Measurements from ENCODE around the gene MYPN.
"Not testable (repeated sequence)": the region's sequence is repeated elsewhere in the genome, so short reads cannot be mapped to it uniquely, and the experiment has no call there.

The MYPN gene

GRCh38 chr10:68135362-68135761, 26.1 kb downstream of the MYPN start:
- DNase-seq, result no peak

- DNase-seq, result no peak
Observed at GRCh38 chr10:68135922-68136792, 26.9 kb downstream of the MYPN start.

GRCh38 chr10:68137171-68137570, 27.9 kb downstream of the MYPN start:
- no peak for DNase-seq

- DNase-seq, result peak in 1 of 5 experiments; percentile 60
Observed at GRCh38 chr10:68138526-68138925, 29.2 kb downstream of the MYPN start.

- DNase-seq, result no peak
Observed at GRCh38 chr10:68139448-68140272, 30.4 kb downstream of the MYPN start.

- no peak for DNase-seq
Observed at GRCh38 chr10:68142761-68143160, 33.5 kb downstream of the MYPN start.

- DNase-seq, result no peak
Observed at GRCh38 chr10:68144709-68145108, 35.4 kb downstream of the MYPN start.

GRCh38 chr10:68145705-68146104, 36.4 kb downstream of the MYPN start:
- no peak for DNase-seq

GRCh38 chr10:68146133-68146532, 36.8 kb downstream of the MYPN start:
- no peak for DNase-seq

- DNase-seq, result peak in 1 of 5 experiments; percentile 42
Observed at GRCh38 chr10:68151453-68151852, 42.2 kb downstream of the MYPN start.

GRCh38 chr10:68153473-68154210, 44.4 kb downstream of the MYPN start:
- no peak for DNase-seq

- no peak for DNase-seq
Observed at GRCh38 chr10:68154211-68154497, 44.9 kb downstream of the MYPN start.

GRCh38 chr10:68155615-68156210, 46.4 kb downstream of the MYPN start:
- DNase-seq, result no peak

GRCh38 chr10:68156373-68157185, 47.3 kb downstream of the MYPN start:
- DNase-seq, result peak in 4 of 5 experiments; percentile 16 to 69 (median 38)

GRCh38 chr10:68157522-68157921, 48.2 kb downstream of the MYPN start:
- DNase-seq, result not testable (repeated sequence)

- no peak for DNase-seq
Observed at GRCh38 chr10:68158031-68158430, 48.7 kb downstream of the MYPN start.

- DNase-seq, result peak in 1 of 5 experiments; percentile 86
Observed at GRCh38 chr10:68163735-68164134, 54.4 kb downstream of the MYPN start.

- no peak for DNase-seq
Observed at GRCh38 chr10:68165643-68166042, 56.4 kb downstream of the MYPN start.

- DNase-seq, result no peak
Observed at GRCh38 chr10:68166871-68167585, 57.7 kb downstream of the MYPN start.

GRCh38 chr10:68167586-68168189, 58.4 kb downstream of the MYPN start:
- DNase-seq, result no peak

Measured in T-helper 2 cell (primary cell).